Prostate gland (tissue), 2 donors: ENCODE measurements around the gene PPP1R12C. TPM values are rescaled to one million over a fixed set of nuclear protein-coding genes. Genes with fewer than 3 reads are reported as not detected.

Experiments
- DNase-seq: peaks from one replicate; pipeline ENCODE4 v3.0.0-alpha.2; 2019; ENCODE audit warnings: low spot score
- H3K27ac ChIP-seq, 2 donors: fragments of 200-600 bp; sonication (generic); 2 replicates each; pipeline ENCODE4 v1.5.1; 2017 to 2019
- H3K27me3 ChIP-seq: fragments of 200-600 bp; sonication (generic); replicated peaks from 2 replicates; pipeline ENCODE4 v1.5.1; 2019; ENCODE audit not compliant: insufficient read depth
- H3K36me3 ChIP-seq, 2 donors: fragments of 200-600 bp; sonication (generic); 1 replicate in 1 of 2; 2 replicates in 1 of 2; pipeline versions ENCODE4 v1.5.1 to v1.8.1; 2017 to 2019
- H3K4me1 ChIP-seq: fragments of 200-600 bp; sonication (generic); replicated peaks from 2 replicates; pipeline ENCODE4 v1.5.1; 2019
- H3K4me3 ChIP-seq, 2 donors: fragments of 200-600 bp; sonication (generic); 2 replicates each; pipeline ENCODE4 v1.5.1; 2017 to 2019
- H3K9me3 ChIP-seq: fragments of 200-600 bp; sonication (generic); 2 replicates; pipeline ENCODE4 v1.5.1; 2017
- POLR2A ChIP-seq: fragments of 450-650 bp; IDR thresholded peaks from one replicate; pipeline ENCODE4 v1.6.1; 2016; ENCODE audit warnings: antibody characterized with exemption, mild to moderate bottlenecking
- POLR2AphosphoS5 ChIP-seq: sonication (generic); formaldehyde crosslinking; IDR thresholded peaks from one replicate; pipeline ENCODE4 v1.6.1; 2017; ENCODE audit warnings: antibody characterized with exemption
- WGBS: methylation state at CpG from one replicate; pipeline ENCODE4 v1.1.5; 2018; 5-methylcytosine and 5-hydroxymethylcytosine counted together
- intact Hi-C: fragments of 100-400 bp; cut with DNase I; formaldehyde crosslinking; loops from one replicate; pipeline ENCODE4 v1.14.2; 2022
- total RNA-seq, 2 donors: library from RNA; depleted of rRNA; stranded (reverse); fragments of >200 nt; gene quantifications; one replicate each; pipeline ENCODE4 v1.1.0, GENCODE V29; 2016
- TF ChIP-seq, protein P1 (sequence below), 4 experiments: fragments of 200-600 bp in 2 of 4; fragments of 450-650 bp in 2 of 4; sonication (generic) in 2 of 4; IDR thresholded peaks; 1 replicate in 3 of 4; 2 replicates in 1 of 4; pipeline ENCODE4 v1.5.1; 2016 to 2019; ENCODE audit warnings: antibody characterized with exemption in 4 of 4, mild to moderate bottlenecking in 2 of 4, moderate library complexity in 2 of 4

The PPP1R12C gene
- total RNA-seq, 2 donors from 2014 or later, result 67.8 to 164 TPM

DNA sequence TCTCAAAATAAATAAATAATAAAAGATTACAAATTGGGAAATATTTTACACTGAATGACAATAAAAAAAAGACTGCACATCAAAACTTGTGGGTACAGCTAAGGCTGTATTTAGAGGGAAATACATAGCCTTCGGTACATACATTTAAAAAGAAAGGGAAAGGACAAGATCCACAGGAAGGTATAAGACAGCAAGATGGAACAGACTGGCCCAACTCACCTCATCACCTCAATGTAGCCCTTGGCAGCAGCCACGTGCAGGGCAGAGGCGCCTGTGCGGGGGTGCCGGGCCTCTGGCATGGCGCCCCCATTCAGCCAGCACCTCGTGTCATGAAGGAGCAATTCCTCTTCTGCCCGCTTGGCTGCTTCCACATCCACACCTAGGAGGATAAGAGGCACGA, 14.2 kb downstream of the PPP1R12C start:
- Histone ChIP-seq H3K4me1 (no peaks in the 10 kb centered on the region), H3K27ac (no peak overlapping the region), H3K27me3 (no peaks in the 10 kb centered on the region), H3K9me3 (no peaks in the 10 kb centered on the region), H3K36me3 (no peaks in the 10 kb centered on the region), H3K4me3 (no peak overlapping the region)
- TF ChIP-seq, protein P1, sequence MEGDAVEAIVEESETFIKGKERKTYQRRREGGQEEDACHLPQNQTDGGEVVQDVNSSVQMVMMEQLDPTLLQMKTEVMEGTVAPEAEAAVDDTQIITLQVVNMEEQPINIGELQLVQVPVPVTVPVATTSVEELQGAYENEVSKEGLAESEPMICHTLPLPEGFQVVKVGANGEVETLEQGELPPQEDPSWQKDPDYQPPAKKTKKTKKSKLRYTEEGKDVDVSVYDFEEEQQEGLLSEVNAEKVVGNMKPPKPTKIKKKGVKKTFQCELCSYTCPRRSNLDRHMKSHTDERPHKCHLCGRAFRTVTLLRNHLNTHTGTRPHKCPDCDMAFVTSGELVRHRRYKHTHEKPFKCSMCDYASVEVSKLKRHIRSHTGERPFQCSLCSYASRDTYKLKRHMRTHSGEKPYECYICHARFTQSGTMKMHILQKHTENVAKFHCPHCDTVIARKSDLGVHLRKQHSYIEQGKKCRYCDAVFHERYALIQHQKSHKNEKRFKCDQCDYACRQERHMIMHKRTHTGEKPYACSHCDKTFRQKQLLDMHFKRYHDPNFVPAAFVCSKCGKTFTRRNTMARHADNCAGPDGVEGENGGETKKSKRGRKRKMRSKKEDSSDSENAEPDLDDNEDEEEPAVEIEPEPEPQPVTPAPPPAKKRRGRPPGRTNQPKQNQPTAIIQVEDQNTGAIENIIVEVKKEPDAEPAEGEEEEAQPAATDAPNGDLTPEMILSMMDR (IDR thresholded peaks at IDR 0.05), result no peak
- TF ChIP-seq POLR2AphosphoS5 (no peak), POLR2A (no peak)
- intact Hi-C loops, result no loop called here
- DNase-seq, result no peak
- 98% methylated on average over 9 of the region's 9 CpGs for WGBS

DNA sequence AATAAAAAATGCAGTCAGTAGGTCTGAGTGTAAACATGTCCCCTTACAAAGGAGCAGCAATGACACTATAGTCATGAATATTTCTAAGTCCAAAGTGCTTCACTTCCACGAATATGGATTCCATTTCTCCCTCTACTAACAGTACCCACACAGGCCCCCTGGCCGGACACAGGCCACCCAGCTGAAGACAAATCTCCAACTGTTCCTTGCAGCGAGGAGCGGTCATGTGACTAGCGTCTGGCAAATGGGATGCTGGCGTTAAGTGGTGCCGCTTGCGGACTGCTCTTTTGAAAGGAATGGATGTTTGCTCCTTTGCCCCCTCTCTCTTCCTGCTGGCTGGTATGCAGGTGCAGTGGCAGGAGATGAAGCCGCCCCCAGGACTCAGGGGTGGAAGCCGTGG, 16.2 kb downstream of the PPP1R12C start:
- no peak for TF ChIP-seq POLR2AphosphoS5
- TF ChIP-seq POLR2A, result no peak
- TF ChIP-seq, protein P1 (IDR thresholded peaks at IDR 0.05), result no peak
- Histone ChIP-seq H3K36me3 (no peaks in the 10 kb centered on the region), H3K27ac (no peak overlapping the region), H3K27me3 (no peaks in the 10 kb centered on the region), H3K4me3 (no peak overlapping the region), H3K9me3 (no peaks in the 10 kb centered on the region), H3K4me1 (no peaks in the 10 kb centered on the region)
- intact Hi-C loops, result no loop called here
- 84% methylated on average over 10 of the region's 10 CpGs for WGBS
- DNase-seq, result no peak

DNA sequence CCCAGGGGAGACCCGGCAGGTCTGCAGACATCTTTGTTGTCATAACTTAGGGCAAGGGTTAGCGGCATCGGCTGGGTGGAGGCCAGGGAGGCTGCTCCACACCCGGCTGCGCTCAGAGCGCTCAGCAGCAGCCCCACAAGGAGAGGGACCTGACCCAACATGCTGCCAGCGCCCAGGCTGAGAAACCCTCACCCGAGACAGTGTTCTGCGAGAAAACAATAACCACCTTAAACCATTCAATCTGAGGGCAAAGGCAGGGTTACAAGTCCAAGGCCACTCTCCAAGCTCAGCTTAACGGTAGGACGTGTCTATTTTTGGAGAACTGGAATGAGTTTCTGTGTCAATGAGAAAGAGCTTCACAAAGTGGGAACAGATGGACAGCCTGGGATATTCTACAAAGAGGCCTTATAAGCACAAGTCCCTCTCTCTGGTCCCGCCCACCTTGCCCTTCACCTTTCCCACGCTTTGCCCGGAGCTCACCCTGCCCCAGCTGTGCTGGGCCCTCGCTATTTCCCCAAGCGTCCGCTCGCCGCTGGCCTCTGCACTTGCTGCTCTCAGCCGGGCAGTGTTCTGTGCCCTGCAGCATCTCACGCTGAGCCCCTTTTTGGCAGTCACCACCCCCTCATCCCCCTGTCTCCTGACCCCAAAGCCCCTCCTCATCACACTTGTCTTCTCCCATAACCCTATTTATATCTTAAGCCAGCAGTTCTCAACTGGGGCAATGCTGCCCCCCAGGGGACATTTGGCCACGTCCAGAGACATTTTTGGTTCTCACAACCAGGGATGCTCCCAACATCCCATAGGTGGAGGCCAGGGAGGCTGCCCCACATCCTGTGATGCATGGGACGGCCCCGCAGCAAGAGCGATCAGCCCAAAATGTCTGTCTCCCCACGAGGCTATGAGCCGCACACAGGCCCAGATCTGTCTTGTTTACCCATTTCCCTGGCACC, 17.6 kb downstream of the PPP1R12C start:
- intact Hi-C loops, result no loop called here
- TF ChIP-seq POLR2A (no peak), POLR2AphosphoS5 (no peak)
- TF ChIP-seq, protein P1 (IDR thresholded peaks at IDR 0.05), result no peak
- DNase-seq, result no peak
- Histone ChIP-seq H3K4me1 (no peaks in the 10 kb centered on the region), H3K36me3 (no peaks in the 10 kb centered on the region), H3K4me3 (no peak overlapping the region), H3K9me3 (no peaks in the 10 kb centered on the region), H3K27ac (no peak overlapping the region), H3K27me3 (no peaks in the 10 kb centered on the region)
- WGBS, result 79% methylated on average over 27 of the region's 27 CpGs

DNA sequence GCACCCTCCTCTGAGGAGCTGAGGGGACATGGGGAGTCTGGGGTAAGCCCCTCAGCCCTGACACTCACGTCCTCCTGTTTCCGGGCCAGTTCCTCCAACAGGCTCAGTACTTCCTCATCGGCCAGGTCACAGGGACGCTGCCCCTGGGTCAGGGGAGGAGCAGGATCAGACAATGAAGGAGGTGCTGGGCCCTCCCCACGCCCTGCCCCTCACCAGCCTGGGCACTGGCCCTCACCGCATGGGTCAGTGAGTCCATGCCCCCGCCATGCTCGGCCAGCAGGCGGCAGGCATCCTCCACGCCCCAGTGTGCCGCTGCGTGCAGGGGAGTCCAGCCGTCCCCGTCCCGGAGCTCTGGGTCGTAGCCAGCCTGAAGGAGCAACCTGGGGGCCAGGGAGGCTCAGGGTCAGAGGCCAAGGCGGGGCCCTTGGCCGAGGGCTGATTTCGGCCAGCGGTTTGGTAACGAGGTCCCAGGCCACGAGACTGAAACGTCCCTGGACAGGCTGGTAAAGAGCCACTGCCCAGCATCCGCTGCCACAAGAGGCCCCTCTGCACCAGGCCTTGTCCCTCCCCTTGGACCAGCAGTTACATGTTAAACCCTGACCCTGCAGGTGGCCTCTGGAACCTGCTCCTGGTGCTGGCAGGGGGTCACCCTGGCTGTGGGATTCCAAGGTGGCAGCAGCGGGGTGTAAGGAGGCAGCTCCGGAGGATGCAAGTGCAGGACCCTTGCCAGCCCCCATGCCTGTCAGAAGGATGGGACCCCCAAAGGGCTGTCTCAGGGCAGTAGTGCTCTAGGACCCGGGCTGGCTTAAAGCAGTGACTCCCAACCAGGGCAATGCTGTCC, 18.5 kb downstream of the PPP1R12C start:
- Histone ChIP-seq H3K36me3 (no peaks in the 10 kb centered on the region), H3K27me3 (no peaks in the 10 kb centered on the region), H3K9me3 (no peaks in the 10 kb centered on the region), H3K4me3 (no peak overlapping the region), H3K27ac (no peak overlapping the region), H3K4me1 (no peaks in the 10 kb centered on the region)
- DNase-seq, result no peak
- 89% methylated on average over 25 of the region's 27 CpGs for WGBS
- TF ChIP-seq POLR2A (no peak), POLR2AphosphoS5 (no peak)
- TF ChIP-seq, protein P1 (IDR thresholded peaks at IDR 0.05), result no peak
- intact Hi-C loops, result no loop called here
